Caco-2 (cell line): Measurements from ENCODE around the gene C16orf96. TPM values are rescaled to one million over a fixed set of nuclear protein-coding genes. Genes with fewer than 3 reads are reported as not detected.

Experiments used
- BruUV-seq: library from RNA; stranded (reverse); fragments of 400-500 nt; replicated peaks from 2 replicates; lab custom pipeline; 2021; lab: Mats Ljungman, UMichigan
- CTCF ChIA-PET: fragments of 300-600 bp; sonication (Branson Sonifier 250); formaldehyde crosslinking; loops from one replicate; lab custom pipeline; 2022; ENCODE audit warnings: antibody characterized with exemption; lab: Charles Lee
- POLR2A ChIA-PET: fragments of 300-600 bp; sonication (Branson Sonifier 250); formaldehyde crosslinking; loops from one replicate; lab custom pipeline; 2022; ENCODE audit warnings: antibody characterized with exemption; lab: Charles Lee
- DNase-seq, 2 experiments: peaks; one replicate each; pipeline versions ENCODE4 v3.0.0 to v3.0.0-alpha.2; 2020 to 2022
- H3K27me3 ChIP-seq: replicated peaks from 2 replicates; pipeline ENCODE4 v1.6.0; 2011; ENCODE audit warnings: low read length; ENCODE audit not compliant: control insufficient read depth, insufficient read depth
- H3K36me3 ChIP-seq: 2 replicates; pipeline ENCODE4 v1.5.1; 2011; ENCODE audit warnings: low read length; ENCODE audit not compliant: control insufficient read depth, insufficient read depth
- H3K4me1 ChIP-seq: fragments of 250-450 bp; sonication (Bioruptor Pico); 2 replicates; pipeline ENCODE4 v1.5.1; 2020; ENCODE audit warnings: mild to moderate bottlenecking
- H3K4me3 ChIP-seq: 2 replicates; pipeline ENCODE4 v1.5.1; 2011; ENCODE audit warnings: low read depth, mild to moderate bottlenecking, control low read depth, low read length
- H3K9me3 ChIP-seq: fragments of 250-450 bp; sonication (Bioruptor Pico); 2 replicates; pipeline ENCODE4 v1.5.1; 2020; ENCODE audit warnings: mild to moderate bottlenecking, moderate library complexity
- H3K27ac Mint-ChIP-seq: one replicate; pipeline ENCODE4 v1.8.0; 2022; ENCODE audit warnings: mixed read lengths; ENCODE audit not compliant: unreplicated experiment
- H3K27me3 Mint-ChIP-seq: one replicate; pipeline ENCODE4 v1.8.0; 2022; ENCODE audit warnings: mixed read lengths; ENCODE audit not compliant: insufficient read depth, unreplicated experiment
- H3K36me3 Mint-ChIP-seq: one replicate; pipeline ENCODE4 v1.8.0; 2022; ENCODE audit warnings: mild to moderate bottlenecking, mixed read lengths; ENCODE audit not compliant: insufficient read depth, unreplicated experiment
- H3K4me1 Mint-ChIP-seq: one replicate; pipeline ENCODE4 v1.8.0; 2022; ENCODE audit warnings: low read depth, mixed read lengths; ENCODE audit not compliant: unreplicated experiment
- H3K4me3 Mint-ChIP-seq: one replicate; pipeline ENCODE4 v1.8.0; 2022; ENCODE audit warnings: mild to moderate bottlenecking, moderate library complexity, mixed read lengths; ENCODE audit not compliant: unreplicated experiment
- H3K9me3 Mint-ChIP-seq: one replicate; pipeline ENCODE4 v1.8.0; 2022; ENCODE audit warnings: mixed read lengths; ENCODE audit not compliant: unreplicated experiment
- CTCF ChIP-seq, 2 experiments: fragments of 200-600 bp in 1 of 2; IDR thresholded peaks; 1 replicate in 1 of 2; 2 replicates in 1 of 2; pipeline versions ENCODE4 v1.5.1 to v1.8.0; 2011 to 2022; ENCODE audit warnings: antibody characterized with exemption in 1 of 2, control low read depth in 1 of 2, inconsistent platforms in 1 of 2, low read depth in 1 of 2, low read length in 1 of 2, mild to moderate bottlenecking in 1 of 2, moderate library complexity in 1 of 2; ENCODE audit not compliant: insufficient read depth in 1 of 2, severe bottlenecking in 1 of 2, unreplicated experiment in 1 of 2
- intact Hi-C: fragments of 100-400 bp; cut with micrococcal nuclease; formaldehyde crosslinking; loops from one replicate; pipeline ENCODE4 v1.10.0; 2022; ENCODE audit not compliant: unreplicated experiment
- total RNA-seq: library from RNA; stranded (reverse); gene quantifications from 2 replicates; pipeline ENCODE4 v1.2.3, GENCODE V29; 2022

The C16orf96 gene
- total RNA-seq, 1 experiment from 2014 or later = 0.11 TPM

- Mint-ChIP-seq H3K27ac (peak overlapping the region; percentile 100), H3K4me3 (peak overlapping the region; percentile 94), H3K4me1 (peaks cover 7% of the 10 kb centered on the region), H3K36me3 (peaks cover 24% of the 10 kb centered on the region), H3K9me3 (no peaks in the 10 kb centered on the region), H3K27me3 (no peaks in the 10 kb centered on the region)
- Histone ChIP-seq H3K27me3 (no peaks in the 10 kb centered on the region), H3K4me3 (peak overlapping the region; percentile 95), H3K4me1 (peaks cover 42% of the 10 kb centered on the region), H3K36me3 (no peaks in the 10 kb centered on the region; the same call in 1 of the 2 replicates), H3K9me3 (no peaks in the 10 kb centered on the region)
- intact Hi-C loops = loop anchor here (1.0 kb wide), 1 partner anchor 9 kb away; the partner anchor contains the start of gene MGRN1
- DNase-seq = no peak
- ChIA-PET CTCF (interaction anchor here (0.5 to 2.6 kb wide), 6 partner anchors 10 to 343 kb away, joined by 3 to 13 read pairs (median 5); partner anchors contain the start of genes MGRN1 and SEC14L5), POLR2A (interaction anchor here (0.6 to 1.6 kb wide), 7 partner anchors 10 to 362 kb away, joined by 3 to 20 read pairs (median 7); partner anchors contain the start of genes ANKS3, CDIP1, DNAAF8 and MGRN1)
- BruUV-seq = no TSS peak
- no peak for TF ChIP-seq CTCF (IDR thresholded peaks at IDR 0.05; ENCODE audit: insufficient read depth in 1 of 2, low read depth in 1 of 2, low read length in 1 of 2, severe bottlenecking in 1 of 2, unreplicated experiment in 1 of 2)
These were observed 59.4 kb downstream of the C16orf96 start for GRCh38 chr16:4615384-4616046.

- no TSS peak for BruUV-seq
- peak; percentile 33 to 63 for TF ChIP-seq CTCF (IDR thresholded peaks at IDR 0.05; ENCODE audit: insufficient read depth in 1 of 2, low read depth in 1 of 2, low read length in 1 of 2, severe bottlenecking in 1 of 2, unreplicated experiment in 1 of 2)
- intact Hi-C loops = loop anchor here (1.0 kb wide), 1 partner anchor 8 kb away; the partner anchor contains the start of gene MGRN1
- Histone ChIP-seq H3K27me3 (no peaks in the 10 kb centered on the region), H3K4me1 (peaks cover 42% of the 10 kb centered on the region), H3K4me3 (peak overlapping the region; percentile 42), H3K9me3 (no peaks in the 10 kb centered on the region), H3K36me3 (no peaks in the 10 kb centered on the region; the same call in 1 of the 2 replicates)
- no peaks in the 10 kb centered on the region for H3K27me3 Mint-ChIP-seq
- peak overlapping the region; percentile 100 for H3K27ac Mint-ChIP-seq
- POLR2A ChIA-PET = interaction anchor here (0.6 to 1.6 kb wide), 7 partner anchors 9 to 363 kb away, joined by 3 to 20 read pairs (median 7); partner anchors contain the start of genes ANKS3, CDIP1, DNAAF8 and MGRN1
- H3K4me3 Mint-ChIP-seq = peak overlapping the region; percentile 94
- peaks cover 24% of the 10 kb centered on the region for H3K36me3 Mint-ChIP-seq
- CTCF ChIA-PET = interaction anchor here (0.5 to 2.6 kb wide), 7 partner anchors 9 to 342 kb away, joined by 3 to 13 read pairs (median 6); partner anchors contain the start of genes ANKS3, DNAAF8, MGRN1 and SEC14L5
- DNase-seq = peak; percentile 98 to 100
- H3K9me3 Mint-ChIP-seq = no peaks in the 10 kb centered on the region
- H3K4me1 Mint-ChIP-seq = peaks cover 7% of the 10 kb centered on the region
These were observed 60.1 kb downstream of the C16orf96 start for GRCh38 chr16:4616047-4616811.

GRCh38 chr16:4617880-4618279 lies 61.7 kb downstream of the C16orf96 start:
- H3K9me3 Mint-ChIP-seq = no peaks in the 10 kb centered on the region
- H3K27me3 Mint-ChIP-seq = no peaks in the 10 kb centered on the region
- BruUV-seq = no TSS peak

More at GRCh38 chr16:4617880-4618279, 61.7 kb downstream of the C16orf96 start:
- TF ChIP-seq CTCF (IDR thresholded peaks at IDR 0.05; ENCODE audit: insufficient read depth in 1 of 2, low read depth in 1 of 2, low read length in 1 of 2, severe bottlenecking in 1 of 2, unreplicated experiment in 1 of 2) = no peak
- no peak for DNase-seq
- peak overlapping the region; percentile 100 for H3K27ac Mint-ChIP-seq
- ChIA-PET CTCF (interaction anchor here (1.1 to 2.6 kb wide), 2 partner anchors 33 to 48 kb away, joined by 3 to 13 read pairs; no protein-coding TSS in a partner anchor), POLR2A (no interaction called here)
- no peaks in the 10 kb centered on the region for H3K36me3 ChIP-seq
- intact Hi-C loops = no loop called here
- no peak overlapping the region for H3K4me3 ChIP-seq
- peaks cover 7% of the 10 kb centered on the region for H3K4me1 Mint-ChIP-seq
- H3K27me3 ChIP-seq = no peaks in the 10 kb centered on the region
- peaks cover 22% of the 10 kb centered on the region for H3K36me3 Mint-ChIP-seq
- no peaks in the 10 kb centered on the region for H3K9me3 ChIP-seq
- H3K4me3 Mint-ChIP-seq = peak overlapping the region; percentile 35
- peaks cover 33% of the 10 kb centered on the region for H3K4me1 ChIP-seq
